ENCODE measurements around the gene GFOD2.

The GFOD2 gene

DNA sequence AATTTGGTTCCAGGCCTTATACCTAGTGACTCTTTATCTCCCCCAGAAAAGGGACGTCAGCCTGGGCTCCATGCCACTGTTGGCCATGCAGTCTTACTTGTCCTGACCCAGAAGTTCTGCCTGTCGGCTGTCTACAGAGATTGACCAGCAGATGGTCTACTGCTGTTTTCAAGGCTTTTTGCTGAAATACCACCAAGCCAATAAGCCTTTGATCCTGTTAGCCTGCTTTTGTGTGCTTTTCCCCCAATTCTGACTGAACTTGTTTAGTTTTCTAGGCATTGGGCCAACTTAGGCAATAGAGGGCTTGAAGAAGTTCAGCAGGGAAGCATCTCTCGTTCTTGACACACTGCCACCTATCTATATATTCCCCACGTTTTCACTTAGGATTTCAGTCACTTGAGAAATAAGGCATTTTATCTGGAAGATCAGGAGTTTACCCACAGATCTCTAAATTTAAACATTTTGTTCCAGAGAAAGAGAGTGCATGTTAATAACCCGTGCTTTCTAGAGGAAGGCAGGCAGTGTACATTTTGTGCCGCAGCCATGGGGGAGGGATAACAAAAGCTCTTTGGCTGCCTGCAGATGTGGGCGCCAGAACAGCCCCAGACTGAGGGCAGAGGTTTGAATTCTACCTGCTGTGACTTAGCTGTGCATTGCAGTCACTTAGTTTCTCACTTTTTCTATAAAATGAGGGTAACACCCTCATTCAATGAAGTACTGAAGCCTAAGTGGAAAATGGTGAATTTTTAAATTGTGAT is 86.5 kb downstream of the GFOD2 start:
- no peak for DNase-seq

GRCh38 chr16:67628216-67628615 is 90.9 kb downstream of the GFOD2 start:
- no peak for DNase-seq

Measured in activated CD8-positive, alpha-beta memory T cell treated with anti-CD3 and anti-CD28 coated beads for 24 hours (primary cell).